ENCODE results near the gene TNFAIP2. TPM values are rescaled to one million over a fixed set of nuclear protein-coding genes. Genes with fewer than 3 reads are reported as not detected.

Gene TNFAIP2
- total RNA-seq, 2 experiments from 2014 or later, result 0.50 to 0.56 TPM

DNA sequence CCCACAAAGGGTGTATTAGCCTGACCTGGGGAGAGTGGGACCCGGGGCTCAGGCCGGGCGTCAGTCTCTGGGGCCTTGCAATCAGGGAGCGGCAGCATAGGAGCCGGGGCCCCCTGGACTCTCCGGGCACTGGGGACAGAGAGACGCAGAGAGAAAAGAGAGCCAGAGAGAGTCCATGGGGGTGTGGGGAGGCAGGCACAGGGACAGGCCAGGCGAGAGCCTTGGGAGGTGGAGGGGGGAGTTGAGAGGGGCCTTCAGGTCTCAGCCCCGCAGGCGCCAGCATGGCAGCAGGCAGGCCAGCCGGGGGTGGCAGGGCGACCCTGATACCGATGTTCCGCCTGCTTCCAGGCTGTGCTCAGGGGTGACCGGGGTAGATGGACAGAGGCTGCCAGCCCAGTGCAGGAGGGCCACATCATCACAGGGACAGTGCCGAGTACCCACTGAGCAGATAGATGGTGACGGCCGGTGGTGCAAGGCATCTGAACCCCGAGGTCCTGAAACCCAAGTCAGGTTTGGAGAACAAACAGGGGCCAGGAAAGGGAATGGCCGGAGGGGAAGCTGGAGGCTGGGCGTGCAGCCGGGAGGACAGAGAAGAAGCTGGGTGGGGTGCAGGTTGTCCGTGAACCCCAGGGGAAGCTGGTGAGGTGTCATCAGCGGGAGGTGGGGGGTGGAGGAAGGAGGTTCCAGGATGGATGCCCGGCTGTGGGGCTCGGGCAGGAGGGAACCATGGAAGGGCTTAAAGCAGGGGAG is 25.8 kb upstream of the TNFAIP2 start:
- H3K27ac Mint-ChIP-seq, result no peak overlapping the region
- no peaks in the 10 kb centered on the region for H3K36me3 Mint-ChIP-seq
- H3K4me3 Mint-ChIP-seq, result no peak overlapping the region
- DNase-seq, result no peak
- H3K9me3 Mint-ChIP-seq, result no peaks in the 10 kb centered on the region
- peaks cover 8% of the 10 kb centered on the region for H3K27me3 Mint-ChIP-seq
- ChIA-PET POLR2A (no interaction called here), CTCF (interaction anchor here (0.6 to 3.4 kb wide), 2 partner anchors 8 to 626 kb away, joined by 3 to 34 read pairs; no protein-coding TSS in a partner anchor)
- intact Hi-C loops (cut with micrococcal nuclease), result no loop called here
- no peaks in the 10 kb centered on the region for H3K4me1 Mint-ChIP-seq (ENCODE audit: low read depth)

DNA sequence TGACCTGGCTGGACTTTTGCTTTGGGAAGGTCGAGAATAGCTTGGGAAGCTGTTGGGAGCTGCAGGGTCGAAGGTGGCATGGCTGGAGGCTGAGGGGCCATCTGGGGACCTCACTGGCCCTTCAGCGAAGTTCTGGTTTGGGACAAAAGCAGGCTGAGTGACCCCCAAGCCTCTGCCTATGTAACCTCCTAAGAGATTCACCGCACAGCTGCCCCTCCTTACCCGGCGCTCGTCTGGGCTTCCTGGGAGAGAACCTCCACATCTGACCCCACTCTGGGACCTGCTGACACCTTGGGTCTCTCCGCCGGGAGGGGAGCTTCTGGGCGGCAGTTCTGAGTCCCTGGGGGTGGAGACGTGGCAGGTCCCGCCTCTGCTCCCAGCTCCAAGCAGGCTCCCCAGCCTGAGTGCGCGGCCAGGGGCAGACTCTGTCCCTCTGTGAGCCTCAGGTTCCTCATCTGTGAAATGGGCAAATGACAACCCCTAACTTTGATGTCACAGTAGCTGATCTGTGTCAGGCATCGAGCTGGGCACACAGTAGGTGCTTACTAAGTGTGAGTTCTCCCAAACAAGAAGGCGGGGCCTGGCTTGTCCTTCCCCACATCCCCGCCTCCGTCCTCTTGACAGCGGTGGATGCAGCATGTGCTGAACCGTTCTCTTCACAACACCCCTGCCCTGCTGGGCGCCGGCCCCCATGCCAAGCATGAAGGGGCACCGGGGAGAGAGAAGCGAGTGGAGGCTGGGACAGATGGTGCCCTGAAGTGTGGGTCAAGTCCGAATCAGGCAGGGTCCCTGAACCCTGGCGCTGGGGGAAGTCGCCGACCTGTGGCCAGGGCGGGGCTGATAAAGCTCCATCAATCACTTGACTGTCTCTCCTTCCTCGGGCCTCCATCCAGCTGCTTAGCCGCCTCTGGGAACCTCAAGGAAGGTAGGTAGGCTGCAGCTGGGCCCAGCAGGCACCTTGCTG is 25.0 kb upstream of the TNFAIP2 start:
- Mint-ChIP-seq H3K4me3 (no peak overlapping the region), H3K9me3 (no peaks in the 10 kb centered on the region), H3K36me3 (no peaks in the 10 kb centered on the region), H3K27me3 (peaks cover 8% of the 10 kb centered on the region), H3K4me1 (ENCODE audit: low read depth) (no peaks in the 10 kb centered on the region), H3K27ac (no peak overlapping the region)
- ChIA-PET POLR2A (no interaction called here), CTCF (interaction anchor here (0.6 kb wide), 1 partner anchor 626 kb away, joined by 3 read pairs; no protein-coding TSS in a partner anchor)
- no peak for DNase-seq
- intact Hi-C loops (cut with micrococcal nuclease), result no loop called here

- H3K36me3 Mint-ChIP-seq, result no peaks in the 10 kb centered on the region
- ChIA-PET CTCF (no interaction called here), POLR2A (interaction anchor here (1.0 kb wide), 1 partner anchor 20 kb away, joined by 3 read pairs; no protein-coding TSS in a partner anchor)
- peaks cover 14% of the 10 kb centered on the region for H3K27me3 Mint-ChIP-seq
- intact Hi-C loops (cut with micrococcal nuclease), result no loop called here
- DNase-seq, result no peak
- H3K9me3 Mint-ChIP-seq, result no peaks in the 10 kb centered on the region
- no peak overlapping the region for H3K4me3 Mint-ChIP-seq
- H3K27ac Mint-ChIP-seq, result no peak overlapping the region
- H3K4me1 Mint-ChIP-seq (ENCODE audit: low read depth), result peaks cover 2% of the 10 kb centered on the region
These were observed 24.1 kb upstream of the TNFAIP2 start for GRCh38 chr14:103099081-103099732.

DNA sequence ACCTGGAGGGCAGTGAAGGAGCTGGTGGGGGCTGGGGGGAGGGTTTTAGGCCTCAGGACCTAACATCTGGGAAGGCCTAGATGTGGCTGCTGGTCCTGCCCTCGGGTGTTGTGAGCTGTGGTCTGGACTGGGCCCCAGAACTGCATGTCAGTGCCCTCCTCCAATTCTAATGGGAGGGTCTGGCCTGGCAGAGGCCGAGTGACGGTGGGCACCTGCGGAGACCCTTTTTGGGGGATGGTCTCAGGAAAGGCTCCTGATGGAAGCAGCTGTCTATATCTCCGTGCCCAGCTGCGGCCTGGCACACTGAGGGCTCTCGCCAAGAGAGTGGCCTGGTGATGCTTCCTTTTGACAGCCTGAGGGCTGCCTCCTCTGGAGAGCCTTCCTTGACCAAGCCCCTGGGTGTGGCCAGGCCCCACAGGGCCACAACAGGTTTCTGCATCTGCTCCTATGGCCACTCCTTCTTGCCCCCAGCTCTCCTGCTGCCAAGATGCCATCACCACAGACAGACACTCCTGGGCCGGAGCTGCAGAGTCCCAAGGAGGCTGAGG is 23.5 kb upstream of the TNFAIP2 start:
- H3K27ac Mint-ChIP-seq, result no peak overlapping the region
- no peaks in the 10 kb centered on the region for H3K36me3 Mint-ChIP-seq
- H3K9me3 Mint-ChIP-seq, result no peaks in the 10 kb centered on the region
- CTCF ChIA-PET, result no interaction called here
- H3K4me1 Mint-ChIP-seq (ENCODE audit: low read depth), result peaks cover 2% of the 10 kb centered on the region
- intact Hi-C loops (cut with micrococcal nuclease), result no loop called here
- H3K27me3 Mint-ChIP-seq, result peaks cover 18% of the 10 kb centered on the region
- H3K4me3 Mint-ChIP-seq, result no peak overlapping the region
- POLR2A ChIA-PET, result interaction anchor here (1.0 kb wide), 1 partner anchor 21 kb away, joined by 3 read pairs; no protein-coding TSS in a partner anchor
- no peak for DNase-seq

DNA sequence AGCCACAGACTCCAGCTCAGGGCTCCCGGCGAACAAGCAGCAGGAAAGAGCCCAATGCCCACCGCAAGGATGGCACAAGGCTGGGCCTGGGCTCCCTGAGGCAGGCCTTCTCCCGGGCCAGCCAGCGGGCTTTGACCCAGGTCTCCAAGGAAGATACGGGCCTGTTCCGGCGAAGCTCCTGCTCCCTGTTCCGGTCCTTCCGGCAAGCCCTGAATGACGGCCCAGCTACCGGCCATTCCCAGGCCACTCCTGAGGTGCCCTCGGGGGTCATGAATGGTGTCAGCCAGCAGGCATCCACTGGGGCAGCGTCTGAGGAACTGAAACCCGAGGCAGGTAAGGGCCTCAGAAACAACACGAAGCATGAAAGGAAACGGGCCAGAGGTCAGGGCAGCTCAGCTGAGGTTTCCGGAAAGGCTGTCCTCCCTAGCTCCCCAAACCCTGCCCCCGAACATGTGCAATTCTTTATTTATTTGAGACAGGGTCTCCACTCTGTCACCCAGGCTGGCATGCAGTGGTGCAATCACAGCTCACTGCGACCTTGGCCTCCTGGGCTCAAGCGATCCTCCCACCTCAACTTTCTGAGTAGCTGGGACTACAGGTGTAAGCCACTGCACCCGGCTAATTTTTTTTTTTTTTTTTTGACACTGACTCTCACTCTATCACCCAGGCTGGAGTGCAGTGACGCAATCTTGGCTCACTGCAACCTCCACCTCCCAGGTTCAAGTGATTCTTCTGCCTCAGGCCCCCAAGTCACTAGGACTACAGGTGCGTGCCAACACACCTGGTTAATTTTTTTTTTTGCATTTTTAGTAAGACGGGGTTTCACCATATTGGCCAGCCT is 22.8 kb upstream of the TNFAIP2 start:
- CTCF ChIA-PET, result no interaction called here
- peaks cover 7% of the 10 kb centered on the region for H3K4me1 Mint-ChIP-seq (ENCODE audit: low read depth)
- intact Hi-C loops (cut with micrococcal nuclease), result no loop called here
- POLR2A ChIA-PET, result interaction anchor here (1.0 kb wide), 1 partner anchor 21 kb away, joined by 3 read pairs; no protein-coding TSS in a partner anchor
- no peak overlapping the region for H3K4me3 Mint-ChIP-seq
- H3K27me3 Mint-ChIP-seq, result peaks cover 24% of the 10 kb centered on the region
- no peak for DNase-seq
- H3K36me3 Mint-ChIP-seq, result no peaks in the 10 kb centered on the region
- no peaks in the 10 kb centered on the region for H3K9me3 Mint-ChIP-seq
- H3K27ac Mint-ChIP-seq, result no peak overlapping the region

DNA sequence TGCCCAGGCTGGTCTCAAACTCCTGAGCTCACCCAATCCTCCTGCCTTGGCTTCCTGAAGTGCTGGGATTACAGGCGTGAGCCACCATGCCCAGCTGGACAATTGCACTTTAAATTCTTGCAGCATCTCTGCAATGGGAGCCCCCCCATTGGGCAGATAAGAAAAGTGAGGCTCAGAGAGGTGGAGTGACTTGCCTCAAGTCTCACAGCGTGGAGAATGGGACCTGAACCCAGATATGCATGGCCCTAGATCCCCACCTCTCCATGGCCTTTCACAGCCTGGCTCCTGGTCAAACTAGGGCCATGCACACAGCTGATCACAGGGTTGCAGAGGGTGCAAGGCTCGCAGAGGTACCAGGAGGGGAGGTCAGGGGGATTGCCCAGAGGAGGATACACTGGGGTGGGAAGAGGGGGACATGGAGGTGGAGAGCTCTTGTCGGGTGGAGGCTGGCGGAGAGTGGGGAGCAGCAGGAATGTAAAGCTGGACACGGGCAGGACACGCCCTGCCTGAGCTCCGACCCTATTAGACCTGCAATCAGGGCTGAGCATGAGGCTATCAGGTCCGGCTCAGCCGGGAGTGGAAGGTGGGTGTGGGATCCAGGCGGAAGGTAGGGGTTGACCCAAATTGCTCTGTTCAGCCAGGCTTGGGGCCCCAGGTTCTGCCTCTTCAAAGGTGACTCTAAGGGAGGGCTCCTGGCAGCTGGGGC is 21.9 kb upstream of the TNFAIP2 start:
- CTCF ChIA-PET, result no interaction called here
- no peak overlapping the region for H3K4me3 Mint-ChIP-seq
- DNase-seq, result no peak
- H3K27me3 Mint-ChIP-seq, result peaks cover 28% of the 10 kb centered on the region
- peaks cover 7% of the 10 kb centered on the region for H3K4me1 Mint-ChIP-seq (ENCODE audit: low read depth)
- no peaks in the 10 kb centered on the region for H3K36me3 Mint-ChIP-seq
- intact Hi-C loops (cut with micrococcal nuclease), result no loop called here
- no peak overlapping the region for H3K27ac Mint-ChIP-seq
- H3K9me3 Mint-ChIP-seq, result no peaks in the 10 kb centered on the region
- POLR2A ChIA-PET, result no interaction called here

DNA sequence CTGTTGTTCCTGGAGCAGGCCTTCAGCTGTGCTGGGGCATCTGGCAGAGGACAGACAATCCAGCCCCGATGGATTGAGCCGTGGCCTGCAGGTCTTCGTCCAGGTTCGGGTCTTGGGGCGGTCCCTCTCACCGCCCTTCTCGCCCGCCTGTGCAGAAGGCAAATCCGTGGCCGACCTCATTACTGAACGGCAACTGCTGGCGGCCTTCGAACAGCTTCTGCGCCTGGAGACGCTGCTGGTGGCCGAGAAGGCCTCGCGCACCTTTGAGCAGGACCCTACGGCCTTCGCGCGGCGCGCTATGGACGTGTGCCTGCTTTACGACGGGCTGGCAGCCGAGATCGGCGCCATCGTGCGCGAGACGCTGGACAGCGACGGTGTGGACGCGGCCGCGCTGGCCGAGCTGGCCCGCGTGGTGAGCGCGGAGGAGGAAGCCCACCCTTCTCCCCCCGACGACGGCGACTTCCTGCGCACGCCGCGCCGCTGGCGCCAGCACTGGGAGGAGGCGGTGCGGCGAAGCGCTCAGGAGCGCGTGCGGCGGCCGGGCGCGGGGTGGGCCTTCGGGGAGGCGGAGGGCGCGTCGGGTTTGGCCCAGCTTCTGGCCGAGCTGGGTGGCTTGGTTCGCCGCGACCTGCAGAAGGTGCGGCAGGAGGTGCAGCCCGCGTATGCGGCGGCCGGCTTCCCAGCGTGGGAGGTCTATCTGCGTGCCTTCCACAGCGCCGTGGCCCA is 21.1 kb upstream of the TNFAIP2 start:
- H3K4me1 Mint-ChIP-seq (ENCODE audit: low read depth), result peaks cover 7% of the 10 kb centered on the region
- no peak overlapping the region for H3K4me3 Mint-ChIP-seq
- H3K27me3 Mint-ChIP-seq, result peaks cover 28% of the 10 kb centered on the region
- intact Hi-C loops (cut with micrococcal nuclease), result no loop called here
- ChIA-PET POLR2A (no interaction called here), CTCF (interaction anchor here (0.7 kb wide), 1 partner anchor 84 kb away, joined by 3 read pairs; no protein-coding TSS in a partner anchor)
- H3K27ac Mint-ChIP-seq, result no peak overlapping the region
- H3K9me3 Mint-ChIP-seq, result no peaks in the 10 kb centered on the region
- DNase-seq, result no peak
- no peaks in the 10 kb centered on the region for H3K36me3 Mint-ChIP-seq

DNA sequence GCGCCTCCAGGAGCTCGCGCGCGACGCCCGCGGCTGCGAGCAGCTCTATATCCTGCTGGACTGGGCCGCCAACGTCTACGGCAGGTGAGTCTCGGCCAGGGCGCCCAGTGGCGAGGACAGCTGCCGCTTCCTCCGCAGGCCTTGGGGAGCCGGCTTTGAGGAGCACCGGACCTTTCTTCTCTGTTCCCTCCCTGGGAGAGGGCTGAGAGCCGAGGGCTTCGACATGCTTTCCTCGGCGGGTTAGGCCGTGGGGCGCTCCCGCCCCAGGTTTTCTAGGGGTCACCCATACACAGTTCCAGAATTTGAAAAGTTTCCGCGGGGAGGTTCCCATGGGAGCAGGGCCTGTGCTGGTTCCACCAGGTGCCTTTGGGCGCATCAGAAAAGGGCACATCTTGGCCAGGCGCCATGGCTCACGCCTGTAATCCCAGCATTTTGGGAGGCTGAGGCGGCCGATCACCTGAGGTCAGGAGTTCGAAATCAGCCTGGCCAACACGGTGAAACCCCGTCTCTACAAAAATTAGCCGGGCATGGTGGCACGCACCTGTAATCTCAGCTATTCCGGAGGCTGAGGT is 20.5 kb upstream of the TNFAIP2 start:
- H3K36me3 Mint-ChIP-seq, result no peaks in the 10 kb centered on the region
- peaks cover 7% of the 10 kb centered on the region for H3K4me1 Mint-ChIP-seq (ENCODE audit: low read depth)
- no peaks in the 10 kb centered on the region for H3K9me3 Mint-ChIP-seq
- no peak for DNase-seq
- POLR2A ChIA-PET, result no interaction called here
- H3K4me3 Mint-ChIP-seq, result no peak overlapping the region
- CTCF ChIA-PET, result interaction anchor here (0.7 kb wide), 1 partner anchor 84 kb away, joined by 3 read pairs; no protein-coding TSS in a partner anchor
- H3K27ac Mint-ChIP-seq, result no peak overlapping the region
- intact Hi-C loops (cut with micrococcal nuclease), result no loop called here
- peaks cover 28% of the 10 kb centered on the region for H3K27me3 Mint-ChIP-seq

DNA sequence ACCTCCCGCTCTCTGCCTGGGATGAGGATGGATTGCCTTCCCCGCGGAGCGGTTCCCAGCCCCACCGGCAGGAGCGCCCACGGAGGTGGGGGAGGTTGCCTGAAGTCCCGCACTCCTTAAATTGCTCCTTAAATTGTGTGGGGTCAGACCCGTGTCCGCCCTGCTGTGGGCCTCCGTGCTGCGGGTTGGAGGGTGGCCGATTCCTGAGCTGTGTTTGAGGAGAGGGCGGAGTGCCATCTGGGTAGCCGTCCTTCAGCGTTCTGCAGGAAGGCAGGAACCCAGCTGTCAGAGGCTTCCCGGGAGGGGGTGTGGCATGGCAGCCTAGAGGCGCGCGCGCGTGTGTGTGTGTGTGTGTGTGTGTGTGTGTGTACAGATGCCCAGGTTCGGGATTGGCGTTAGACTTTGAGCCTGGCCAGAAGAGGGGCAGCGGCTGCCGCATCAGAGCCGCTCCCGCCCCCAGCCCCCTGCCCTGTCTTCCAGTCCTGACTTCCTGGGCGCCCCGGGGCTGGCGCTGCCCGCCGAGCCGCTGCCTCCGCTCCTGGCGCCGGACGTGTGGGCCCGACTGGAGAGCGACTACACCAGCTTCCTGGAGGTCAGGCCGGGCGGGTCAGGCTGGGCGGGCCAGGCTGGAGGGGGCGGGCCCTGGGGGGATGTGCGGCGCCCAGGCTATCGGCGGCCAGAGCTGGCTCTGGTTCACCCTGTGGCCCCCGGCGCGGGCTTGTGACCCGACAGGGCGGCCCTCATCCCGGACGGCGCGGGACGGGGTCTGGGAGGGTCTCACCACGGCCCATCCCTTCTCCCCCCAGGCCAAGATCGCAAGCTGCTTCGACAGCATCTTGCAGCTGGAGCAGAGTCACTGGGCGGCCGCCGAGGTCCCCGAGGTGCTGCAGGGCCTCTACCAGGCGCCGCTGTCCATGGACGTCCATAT is 19.5 kb upstream of the TNFAIP2 start:
- H3K4me3 Mint-ChIP-seq, result no peak overlapping the region
- ChIA-PET CTCF (interaction anchor here (0.9 to 3.8 kb wide), 22 partner anchors 8 to 411 kb away, joined by 3 to 101 read pairs (median 9); partner anchors contain the start of gene EXOC3L4), POLR2A (no interaction called here)
- H3K27ac Mint-ChIP-seq, result no peak overlapping the region
- no peaks in the 10 kb centered on the region for H3K9me3 Mint-ChIP-seq
- DNase-seq, result no peak
- H3K27me3 Mint-ChIP-seq, result peaks cover 28% of the 10 kb centered on the region
- H3K36me3 Mint-ChIP-seq, result no peaks in the 10 kb centered on the region
- intact Hi-C loops (cut with micrococcal nuclease), result no loop called here
- H3K4me1 Mint-ChIP-seq (ENCODE audit: low read depth), result peaks cover 7% of the 10 kb centered on the region
